Activated CD8-positive, alpha-beta T cell treated with anti-CD3 and anti-CD28 coated beads, Interleukin-2, amount 10 ng/mL, durations not matched to agents 7 days and 5 days (primary cell): ENCODE measurements around the gene MFSD11. TPM values are rescaled to one million over a fixed set of nuclear protein-coding genes. Genes with fewer than 3 reads are reported as not detected.
"Not testable (repeated sequence)": the region's sequence is repeated elsewhere in the genome, so short reads cannot be mapped to it uniquely, and the experiment has no call there.

Experiments used
- ATAC-seq: fragments of 150-1000 bp; cut with Tn5 transposase; one replicate; pipeline ENCODE4 v1.10.0; 2021; ENCODE audit warnings: moderate library complexity
- CTCF ChIA-PET: fragments of 350-600 bp; sonication (Branson Sonifier 250); formaldehyde crosslinking; loops from one replicate; lab custom pipeline; 2021; ENCODE audit warnings: antibody characterized with exemption; lab: Charles Lee
- POLR2A ChIA-PET: fragments of 350-600 bp; sonication (Branson Sonifier 250); formaldehyde crosslinking; loops from one replicate; lab custom pipeline; 2021; ENCODE audit warnings: antibody characterized with exemption; lab: Charles Lee
- DNase-seq: peaks from one replicate; pipeline ENCODE4 v3.0.0-alpha.2; 2020
- H3K27ac Mint-ChIP-seq: one replicate; pipeline ENCODE4 v1.8.0; 2021; ENCODE audit warnings: mild to moderate bottlenecking, mixed read lengths
- H3K27me3 Mint-ChIP-seq: one replicate; pipeline ENCODE4 v1.8.0; 2021; ENCODE audit warnings: low read depth, mixed read lengths
- H3K36me3 Mint-ChIP-seq: one replicate; pipeline ENCODE4 v1.8.0; 2021; ENCODE audit warnings: low read depth, mixed read lengths
- H3K4me1 Mint-ChIP-seq: one replicate; pipeline ENCODE4 v1.8.0; 2021; ENCODE audit warnings: low read depth, mixed read lengths
- H3K4me3 Mint-ChIP-seq: one replicate; pipeline ENCODE4 v1.8.0; 2021; ENCODE audit warnings: mild to moderate bottlenecking, mixed read lengths
- H3K9me3 Mint-ChIP-seq: one replicate; pipeline ENCODE4 v1.8.0; 2022; ENCODE audit warnings: mixed read lengths; ENCODE audit not compliant: insufficient read depth
- total RNA-seq, 2 experiments: library from RNA; stranded (reverse); gene quantifications; one replicate each; pipeline ENCODE4 v1.2.3, GENCODE V29; 2021

Gene MFSD11
- total RNA-seq, 2 experiments from 2014 or later = 22.1 to 22.8 TPM

GRCh38 chr17:76718516-76718915 lies 19.4 kb upstream of the MFSD11 start:
- H3K4me1 Mint-ChIP-seq = peaks cover 72% of the 10 kb centered on the region
- ChIA-PET POLR2A (interaction anchor here (0.6 to 6.1 kb wide), 3 partner anchors 8 to 18 kb away, joined by 3 to 66 read pairs (median 18); partner anchors contain the start of genes JMJD6, METTL23, MFSD11 and SRSF2), CTCF (no interaction called here)
- H3K36me3 Mint-ChIP-seq = peaks cover 81% of the 10 kb centered on the region
- no peak overlapping the region for H3K4me3 Mint-ChIP-seq
- no peak overlapping the region for H3K27ac Mint-ChIP-seq
- DNase-seq = no peak
- H3K9me3 Mint-ChIP-seq = no peaks in the 10 kb centered on the region
- ATAC-seq = no peak
- no peaks in the 10 kb centered on the region for H3K27me3 Mint-ChIP-seq

- no peaks in the 10 kb centered on the region for H3K9me3 Mint-ChIP-seq
- H3K4me1 Mint-ChIP-seq = peaks cover 71% of the 10 kb centered on the region
- ChIA-PET POLR2A (no interaction called here), CTCF (no interaction called here)
- no peak for ATAC-seq
- no peak for DNase-seq
- no peaks in the 10 kb centered on the region for H3K27me3 Mint-ChIP-seq
- peaks cover 83% of the 10 kb centered on the region for H3K36me3 Mint-ChIP-seq
- H3K27ac Mint-ChIP-seq = no peak overlapping the region
- H3K4me3 Mint-ChIP-seq = no peak overlapping the region
Observed at GRCh38 chr17:76720211-76720610, 17.7 kb upstream of the MFSD11 start.

GRCh38 chr17:76720941-76721340 lies 17.0 kb upstream of the MFSD11 start:
- H3K36me3 Mint-ChIP-seq = peaks cover 82% of the 10 kb centered on the region
- DNase-seq (no peak), ATAC-seq (no peak)
- H3K27ac Mint-ChIP-seq = no peak overlapping the region
- CTCF ChIA-PET = no interaction called here
- no peak overlapping the region for H3K4me3 Mint-ChIP-seq
- H3K9me3 Mint-ChIP-seq = no peaks in the 10 kb centered on the region
- no peaks in the 10 kb centered on the region for H3K27me3 Mint-ChIP-seq
- H3K4me1 Mint-ChIP-seq = peaks cover 68% of the 10 kb centered on the region
- POLR2A ChIA-PET = interaction anchor here (9.5 kb wide), 1 partner anchor 15 kb away, joined by 160 read pairs; the partner anchor contains the start of genes MFSD11 and SRSF2

- Mint-ChIP-seq H3K4me3 (no peak overlapping the region), H3K36me3 (peaks cover 80% of the 10 kb centered on the region), H3K27ac (no peak overlapping the region), H3K27me3 (no peaks in the 10 kb centered on the region), H3K9me3 (no peaks in the 10 kb centered on the region), H3K4me1 (peaks cover 63% of the 10 kb centered on the region)
- ChIA-PET CTCF (interaction anchor here (1.4 kb wide), 1 partner anchor 40 kb away, joined by 3 read pairs; no protein-coding TSS in a partner anchor), POLR2A (interaction anchor here (9.5 kb wide), 1 partner anchor 15 kb away, joined by 160 read pairs; the partner anchor contains the start of genes MFSD11 and SRSF2)
- DNase-seq = no peak
- ATAC-seq = no peak
Observed at GRCh38 chr17:76721463-76721862, 16.5 kb upstream of the MFSD11 start.

GRCh38 chr17:76722279-76722678 lies 15.6 kb upstream of the MFSD11 start:
- Mint-ChIP-seq H3K27me3 (no peaks in the 10 kb centered on the region), H3K4me3 (no peak overlapping the region), H3K4me1 (peaks cover 56% of the 10 kb centered on the region), H3K36me3 (peaks cover 75% of the 10 kb centered on the region), H3K27ac (no peak overlapping the region), H3K9me3 (no peaks in the 10 kb centered on the region)
- ChIA-PET POLR2A (interaction anchor here (0.6 to 9.5 kb wide), 3 partner anchors 9 to 50 kb away, joined by 3 to 160 read pairs (median 3); partner anchors contain the start of genes MFSD11 and SRSF2), CTCF (interaction anchor here (1.4 to 8.3 kb wide), 2 partner anchors 8 to 41 kb away, joined by 3 to 126 read pairs; no protein-coding TSS in a partner anchor)
- DNase-seq (no peak), ATAC-seq (no peak)

- POLR2A ChIA-PET = interaction anchor here (1.3 to 9.5 kb wide), 2 partner anchors 10 to 13 kb away, joined by 3 to 160 read pairs; partner anchors contain the start of genes MFSD11 and SRSF2
- not testable (repeated sequence) for H3K4me3 Mint-ChIP-seq, DNase-seq, H3K27me3 Mint-ChIP-seq, ATAC-seq, H3K9me3 Mint-ChIP-seq, H3K27ac Mint-ChIP-seq
- CTCF ChIA-PET = interaction anchor here (1.4 to 8.3 kb wide), 2 partner anchors 9 to 42 kb away, joined by 3 to 126 read pairs; no protein-coding TSS in a partner anchor
- Mint-ChIP-seq H3K36me3 (peaks cover 78% of the 10 kb centered on the region), H3K4me1 (peaks cover 57% of the 10 kb centered on the region)
Observed at GRCh38 chr17:76722977-76723376, 14.9 kb upstream of the MFSD11 start.

GRCh38 chr17:76723812-76724211 lies 14.1 kb upstream of the MFSD11 start:
- ATAC-seq = no peak
- Mint-ChIP-seq H3K4me1 (peaks cover 61% of the 10 kb centered on the region), H3K36me3 (peaks cover 70% of the 10 kb centered on the region), H3K9me3 (no peaks in the 10 kb centered on the region), H3K4me3 (no peak overlapping the region), H3K27me3 (no peaks in the 10 kb centered on the region), H3K27ac (no peak overlapping the region)
- DNase-seq = no peak
- ChIA-PET CTCF (interaction anchor here (0.8 to 8.3 kb wide), 2 partner anchors 9 to 43 kb away, joined by 4 to 126 read pairs; no protein-coding TSS in a partner anchor), POLR2A (interaction anchor here (9.5 kb wide), 1 partner anchor 12 kb away, joined by 160 read pairs; the partner anchor contains the start of genes MFSD11 and SRSF2)

- ChIA-PET CTCF (interaction anchor here (1.0 to 8.3 kb wide), 3 partner anchors 11 to 44 kb away, joined by 3 to 126 read pairs (median 19); partner anchors contain the start of genes MFSD11 and SRSF2), POLR2A (interaction anchor here (0.9 to 9.5 kb wide), 5 partner anchors 10 to 164 kb away, joined by 3 to 160 read pairs (median 3); partner anchors contain the start of genes MFSD11 and SRSF2)
- peaks cover 69% of the 10 kb centered on the region for H3K36me3 Mint-ChIP-seq
- peaks cover 69% of the 10 kb centered on the region for H3K4me1 Mint-ChIP-seq
- no peaks in the 10 kb centered on the region for H3K9me3 Mint-ChIP-seq
- peak; percentile 84 for DNase-seq
- H3K27me3 Mint-ChIP-seq = no peaks in the 10 kb centered on the region
- peak overlapping the region; percentile 96 for H3K27ac Mint-ChIP-seq
- peak overlapping the region; percentile 97 for H3K4me3 Mint-ChIP-seq
- peak; percentile 28 for ATAC-seq
Observed at GRCh38 chr17:76725580-76726230, 12.2 kb upstream of the MFSD11 start.

GRCh38 chr17:76726231-76726775 lies 11.6 kb upstream of the MFSD11 start, which contains the start of gene JMJD6:
Gene JMJD6 (minus strand): TSS chr17:76726606. CDS start chr17:76726475, 131 bp downstream.
- H3K27me3 Mint-ChIP-seq = no peaks in the 10 kb centered on the region
- H3K27ac Mint-ChIP-seq = peak within 1 kb of the TSS; percentile 96
- peaks cover 64% of the 10 kb centered on the region for H3K4me1 Mint-ChIP-seq
- POLR2A ChIA-PET = interaction anchor here (0.9 to 9.5 kb wide), 5 partner anchors 10 to 164 kb away, joined by 3 to 160 read pairs (median 3); partner anchors contain the start of genes MFSD11 and SRSF2
- DNase-seq = peak; percentile 97
- H3K4me3 Mint-ChIP-seq = peak within 1 kb of the TSS; percentile 97
- peaks cover 65% of the 10 kb centered on the region for H3K36me3 Mint-ChIP-seq
- H3K9me3 Mint-ChIP-seq = no peaks in the 10 kb centered on the region
- CTCF ChIA-PET = interaction anchor here (1.0 to 8.3 kb wide), 4 partner anchors 12 to 168 kb away, joined by 3 to 126 read pairs (median 12); partner anchors contain the start of genes MFSD11 and SRSF2
- ATAC-seq = peak; percentile 86

- H3K27me3 Mint-ChIP-seq = no peaks in the 10 kb centered on the region
- POLR2A ChIA-PET = interaction anchor here (0.6 to 9.5 kb wide), 10 partner anchors 9 to 165 kb away, joined by 3 to 160 read pairs (median 3); partner anchors contain the start of genes MFSD11 and SRSF2
- CTCF ChIA-PET = interaction anchor here (0.7 to 8.3 kb wide), 11 partner anchors 8 to 361 kb away, joined by 3 to 126 read pairs (median 4); partner anchors contain the start of genes MFSD11 and SRSF2
- H3K36me3 Mint-ChIP-seq = peaks cover 65% of the 10 kb centered on the region
- H3K9me3 Mint-ChIP-seq = no peaks in the 10 kb centered on the region
- peak; percentile 58 for ATAC-seq
- H3K4me1 Mint-ChIP-seq = peaks cover 63% of the 10 kb centered on the region
- DNase-seq = peak; percentile 87
- peak within 1 kb of the TSS; percentile 97 for H3K4me3 Mint-ChIP-seq
- H3K27ac Mint-ChIP-seq = peak within 1 kb of the TSS; percentile 96
Observed at GRCh38 chr17:76726776-76727718, 10.9 kb upstream of the MFSD11 start, which contains the start of gene METTL23. Gene METTL23 (plus strand): TSS chr17:76726839. CDS start chr17:76729711, 2,872 bp downstream.
